Measurements from ENCODE around the gene TTLL9.

Gene TTLL9

GRCh38 chr20:31988430-31989015 lies 118.1 kb downstream of the TTLL9 start:
- DNase-seq, result no peak

GRCh38 chr20:31989030-31989645 lies 118.7 kb downstream of the TTLL9 start:
- DNase-seq, result no peak

- no peak for DNase-seq
Measured at GRCh38 chr20:31990641-31991338, 120.4 kb downstream of the TTLL9 start.

GRCh38 chr20:31991339-31991705 lies 120.9 kb downstream of the TTLL9 start:
- no peak for DNase-seq

GRCh38 chr20:31992086-31992485 lies 121.7 kb downstream of the TTLL9 start:
- DNase-seq, result no peak

All from fibroblast of skin of abdomen (primary cell).